GM23338 (cell line): Measurements from ENCODE around the gene STIM2. TPM values are rescaled to one million over a fixed set of nuclear protein-coding genes. Genes with fewer than 3 reads are reported as not detected.

ENCODE experiments used
- ATAC-seq: fragments of 200-7000 bp; cut with Tn5 transposase; 3 replicates; pipeline ENCODE4 v1.9.1; 2020
- DNase-seq: peaks from one replicate; pipeline ENCODE4 v3.0.0-alpha.2; 2015; ENCODE audit warnings: low spot score
- H2AFZ ChIP-seq: fragments of 200-600 bp; sonication (generic); 2 replicates; pipeline ENCODE4 v1.8.0; 2016; ENCODE audit warnings: antibody characterized with exemption, mild to moderate bottlenecking, moderate library complexity
- H3F3A ChIP-seq: fragments of 200-600 bp; sonication (generic); replicated peaks from 2 replicates; pipeline ENCODE4 v1.8.0; 2017; ENCODE audit warnings: antibody characterized with exemption, mixed run types, low read depth
- H3K27ac ChIP-seq: fragments of 200-600 bp; sonication (generic); 2 replicates; pipeline ENCODE4 v1.6.1; 2016; ENCODE audit warnings: low read depth
- H3K27me3 ChIP-seq: fragments of 200-600 bp; sonication (generic); 2 replicates; pipeline ENCODE4 v1.8.0; 2016; ENCODE audit warnings: mild to moderate bottlenecking, mixed run types, moderate library complexity; ENCODE audit not compliant: insufficient read depth
- H3K36me3 ChIP-seq: fragments of 200-600 bp; sonication (generic); 2 replicates; pipeline ENCODE4 v1.8.0; 2016; ENCODE audit warnings: mild to moderate bottlenecking; ENCODE audit not compliant: insufficient read depth
- H3K4me1 ChIP-seq: fragments of 200-600 bp; sonication (generic); 2 replicates; pipeline ENCODE4 v1.8.0; 2016; ENCODE audit warnings: mild to moderate bottlenecking, moderate library complexity; ENCODE audit not compliant: insufficient read depth
- H3K4me2 ChIP-seq: fragments of 200-600 bp; sonication (generic); 2 replicates; pipeline ENCODE4 v1.7.1; 2017; ENCODE audit warnings: mixed run types
- H3K4me3 ChIP-seq: fragments of 200-600 bp; sonication (generic); 2 replicates; pipeline ENCODE4 v1.6.1; 2016; ENCODE audit warnings: mixed run types
- H3K79me2 ChIP-seq: fragments of 200-600 bp; sonication (generic); replicated peaks from 2 replicates; pipeline ENCODE4 v1.8.0; 2017; ENCODE audit warnings: mild to moderate bottlenecking; ENCODE audit not compliant: insufficient read depth
- H3K9me2 ChIP-seq: fragments of 200-600 bp; sonication (generic); 2 replicates; pipeline ENCODE4 v1.8.0; 2017; ENCODE audit not compliant: insufficient read depth
- H4K20me1 ChIP-seq: fragments of 200-600 bp; sonication (generic); replicated peaks from 2 replicates; pipeline ENCODE4 v1.8.0; 2017; ENCODE audit warnings: mild to moderate bottlenecking; ENCODE audit not compliant: insufficient read depth
- H3K27ac Mint-ChIP-seq: 2 replicates; pipeline ENCODE4 v1.8.0; 2020; ENCODE audit warnings: inconsistent platforms, mild to moderate bottlenecking, moderate library complexity, mixed read lengths
- H3K27me3 Mint-ChIP-seq: 3 replicates; pipeline ENCODE4 v1.8.0; 2022; ENCODE audit warnings: low read depth, mild to moderate bottlenecking, moderate library complexity, mixed read lengths, inconsistent platforms; ENCODE audit not compliant: insufficient read depth, poor library complexity
- H3K36me3 Mint-ChIP-seq: 3 replicates; pipeline ENCODE4 v1.8.0; 2021; ENCODE audit warnings: low read depth, mild to moderate bottlenecking, inconsistent platforms, moderate library complexity, mixed read lengths
- H3K4me1 Mint-ChIP-seq: 3 replicates; pipeline ENCODE4 v1.8.0; 2020; ENCODE audit warnings: mild to moderate bottlenecking, inconsistent platforms, mixed read lengths
- H3K4me3 Mint-ChIP-seq: 3 replicates; pipeline ENCODE4 v1.8.0; 2021; ENCODE audit warnings: moderate library complexity, mild to moderate bottlenecking, inconsistent platforms, mixed read lengths
- H3K9me3 Mint-ChIP-seq: 3 replicates; pipeline ENCODE4 v1.8.0; 2020; ENCODE audit warnings: moderate library complexity, mild to moderate bottlenecking, inconsistent platforms, mixed read lengths
- CREB1 ChIP-seq: fragments of 250-450 bp; sonication (Bioruptor Pico); IDR thresholded peaks from 2 replicates; pipeline ENCODE4 v1.5.0; 2020; ENCODE audit warnings: low read depth, mild to moderate bottlenecking, moderate library complexity
- CTCF ChIP-seq, 2 experiments: fragments of 200-600 bp in 1 of 2; sonication (generic) in 1 of 2; conservative IDR thresholded peaks; 2 replicates each; pipeline versions ENCODE4 v1.5.1 to v1.6.1; 2016 to 2017; ENCODE audit warnings: antibody characterized with exemption in 2 of 2, low read depth in 2 of 2, mild to moderate bottlenecking in 2 of 2, moderate library complexity in 1 of 2
- ETS1 ChIP-seq: IDR thresholded peaks from 2 replicates; pipeline ENCODE4 v1.6.1; 2016; ENCODE audit warnings: antibody characterized with exemption
- EZH2 ChIP-seq: fragments of 200-600 bp; sonication (generic); IDR thresholded peaks from one replicate; pipeline ENCODE4 v1.8.0; 2017; ENCODE audit warnings: antibody characterized with exemption, mild to moderate bottlenecking, low read depth; ENCODE audit not compliant: unreplicated experiment
- EZH2phosphoT487 ChIP-seq: fragments of 200-600 bp; sonication (generic); IDR thresholded peaks from one replicate; pipeline ENCODE4 v1.8.1; 2018; ENCODE audit warnings: antibody characterized with exemption; ENCODE audit not compliant: unreplicated experiment
- JUNB ChIP-seq: IDR thresholded peaks from one replicate; pipeline ENCODE4 v1.6.1; 2016; ENCODE audit warnings: antibody characterized with exemption; ENCODE audit not compliant: unreplicated experiment
- NANOG ChIP-seq: IDR thresholded peaks from 2 replicates; pipeline ENCODE4 v1.6.1; 2016; ENCODE audit warnings: antibody characterized with exemption, borderline replicate concordance
- POLR2AphosphoS5 ChIP-seq: IDR thresholded peaks from 2 replicates; pipeline ENCODE4 v1.6.1; 2016; ENCODE audit warnings: antibody characterized with exemption, low read depth
- REST ChIP-seq: IDR thresholded peaks from one replicate; pipeline ENCODE4 v1.6.1; 2018; ENCODE audit warnings: antibody characterized with exemption; ENCODE audit not compliant: unreplicated experiment
- STAT1 ChIP-seq: IDR thresholded peaks from one replicate; pipeline ENCODE4 v1.6.1; 2016; ENCODE audit warnings: antibody characterized with exemption; ENCODE audit not compliant: unreplicated experiment
- ZNF114 ChIP-seq: fragments of 250-450 bp; sonication (Bioruptor Pico); IDR thresholded peaks from 2 replicates; pipeline ENCODE4 v1.5.0; 2020; ENCODE audit warnings: mild to moderate bottlenecking, moderate library complexity
- ZNF331 ChIP-seq: fragments of 250-450 bp; sonication (Bioruptor Pico); IDR thresholded peaks from 2 replicates; pipeline ENCODE4 v1.5.0; 2020; ENCODE audit warnings: low read depth, mild to moderate bottlenecking, moderate library complexity
- ZNF462 ChIP-seq: fragments of 250-450 bp; sonication (Bioruptor Pico); IDR thresholded peaks from 2 replicates; pipeline ENCODE4 v1.5.0; 2020; ENCODE audit warnings: mild to moderate bottlenecking, moderate library complexity
- polyA plus RNA-seq: library from polyadenylated mRNA; unstranded; fragments of >200 nt; fragmentation: Nextera tagmentation; extraction: Ambion mirVana; gene quantifications from 2 replicates; pipeline ENCODE4 v1.2.1, GENCODE V29; 2016
- total RNA-seq: library from RNA; depleted of rRNA; stranded (reverse); fragments of >200 nt; shearing (Covaris generic); gene quantifications from 2 replicates; pipeline ENCODE4 v1.2.3, GENCODE V29; 2014

STIM2 gene
- total and polyA plus RNA-seq, 2 experiments from 2014 or later = 13.1 to 17.8 TPM

GRCh38 chr4:27059446-27059845 is 198.8 kb downstream of the STIM2 start:
- no peak overlapping the region for H3K4me2 ChIP-seq
- H3K4me1 ChIP-seq = peaks cover 16% of the 10 kb centered on the region; the same call in 1 of the 2 replicates
- no peaks in the 10 kb centered on the region for H3F3A ChIP-seq
- Mint-ChIP-seq H3K27me3 (peaks cover 2% of the 10 kb centered on the region), H3K4me3 (no peak overlapping the region), H3K36me3 (no peaks in the 10 kb centered on the region), H3K27ac (no peak overlapping the region), H3K9me3 (no peaks in the 10 kb centered on the region), H3K4me1 (peaks cover 21% of the 10 kb centered on the region)
- TF ChIP-seq STAT1 (no peak), CTCF (conservative IDR thresholded peaks at IDR 0.05; ENCODE audit: low read depth in 2 of 2) (no peak), ZNF331 (CRISPR knock-in tag) (no peak), ZNF114 (CRISPR knock-in tag) (no peak), ZNF462 (CRISPR knock-in tag) (no peak), CREB1 (CRISPR knock-in tag) (no peak), REST (no peak), EZH2phosphoT487 (no peak), ETS1 (no peak), JUNB (no peak), NANOG (no peak), EZH2 (no peak), POLR2AphosphoS5 (no peak)
- no peaks in the 10 kb centered on the region for H3K36me3 ChIP-seq
- no peaks in the 10 kb centered on the region for H4K20me1 ChIP-seq
- H3K27ac ChIP-seq = no peak overlapping the region
- H3K4me3 ChIP-seq = no peak overlapping the region
- H3K9me2 ChIP-seq = no peaks in the 10 kb centered on the region
- ATAC-seq (no peak), DNase-seq (no peak)
- no peaks in the 10 kb centered on the region for H3K79me2 ChIP-seq
- no peaks in the 10 kb centered on the region for H3K27me3 ChIP-seq
- no peak overlapping the region for H2AFZ ChIP-seq
